K562 (cell line): ENCODE measurements around the gene TNFAIP6. TPM values are rescaled to one million over a fixed set of nuclear protein-coding genes. Genes with fewer than 3 reads are reported as not detected.

Experiments
- CTBP1 ChIP-seq: fragments of 450-650 bp; IDR thresholded peaks from 2 replicates; pipeline ENCODE4 v1.6.1; 2016; ENCODE audit warnings: borderline replicate concordance
- E2F3 ChIP-seq: fragments of 250-450 bp; sonication (Bioruptor Pico); IDR thresholded peaks from 2 replicates; pipeline ENCODE4 v1.4.0; 2020; ENCODE audit warnings: mild to moderate bottlenecking
- EGR1 ChIP-seq: fragments of 450-650 bp; conservative IDR thresholded peaks from 2 replicates; pipeline ENCODE4 v1.6.1; 2017; ENCODE audit warnings: mild to moderate bottlenecking
- ILK ChIP-seq: fragments of 450-650 bp; IDR thresholded peaks from 2 replicates; pipeline ENCODE4 v1.6.1; 2016; ENCODE audit warnings: missing genetic modification characterization, low read depth, mild to moderate bottlenecking, missing compliant biosample characterization, moderate library complexity, borderline replicate concordance
- MBD2 ChIP-seq: sonication (generic); IDR thresholded peaks from 2 replicates; pipeline ENCODE4 v1.6.1; 2016; ENCODE audit warnings: low read depth, borderline replicate concordance
- NFE2L1 ChIP-seq: fragments of 450-650 bp; IDR thresholded peaks from 2 replicates; pipeline ENCODE4 v1.6.1; 2016; ENCODE audit warnings: missing genetic modification characterization, low read depth, mild to moderate bottlenecking, missing compliant biosample characterization, moderate library complexity, borderline replicate concordance
- NR1H2 ChIP-seq: sonication (generic); formaldehyde crosslinking; IDR thresholded peaks from 2 replicates; pipeline ENCODE4 v1.4.0; 2020; ENCODE audit warnings: mild to moderate bottlenecking, missing genetic modification reagents
- NR2C1 ChIP-seq, 2 experiments: fragments of 450-650 bp; IDR thresholded peaks; 2 replicates each; pipeline ENCODE4 v1.6.1; 2017; ENCODE audit warnings: mild to moderate bottlenecking in 2 of 2, antibody characterized with exemption in 1 of 2, inconsistent platforms in 1 of 2, missing compliant biosample characterization in 1 of 2, missing genetic modification characterization in 1 of 2
- PCBP1 ChIP-seq: fragments of 200-400 bp; formaldehyde crosslinking; IDR thresholded peaks from 2 replicates; pipeline ENCODE4 v1.6.1; 2018; ENCODE audit warnings: mild to moderate bottlenecking, low read depth, low read length; ENCODE audit not compliant: poor library complexity, severe bottlenecking
- PHF20 ChIP-seq: fragments of 450-650 bp; IDR thresholded peaks from 2 replicates; pipeline ENCODE4 v1.6.1; 2018; ENCODE audit not compliant: partially characterized antibody
- RB1 ChIP-seq: fragments of 450-650 bp; IDR thresholded peaks from 2 replicates; pipeline ENCODE4 v1.6.1; 2017; ENCODE audit warnings: low read depth, mild to moderate bottlenecking
- RBM15 ChIP-seq: fragments of 200-400 bp; formaldehyde crosslinking; IDR thresholded peaks from 2 replicates; pipeline ENCODE4 v1.6.1; 2018; ENCODE audit warnings: mild to moderate bottlenecking, low read length, moderate library complexity; ENCODE audit not compliant: insufficient read depth
- SAFB2 ChIP-seq: fragments of 200-400 bp; formaldehyde crosslinking; IDR thresholded peaks from 2 replicates; pipeline ENCODE4 v1.6.1; 2018; ENCODE audit warnings: borderline replicate concordance, low read length, low read depth, moderate library complexity; ENCODE audit not compliant: severe bottlenecking
- SIN3B ChIP-seq: fragments of 450-650 bp; IDR thresholded peaks from 2 replicates; pipeline ENCODE4 v1.6.1; 2017; ENCODE audit warnings: low read depth, mild to moderate bottlenecking, moderate library complexity
- SMAD1 ChIP-seq: fragments of 150-350 bp; IDR thresholded peaks from 2 replicates; pipeline ENCODE4 v1.6.1; 2014; ENCODE audit warnings: low read length, low read depth; ENCODE audit not compliant: partially characterized antibody
- SMARCA4 ChIP-seq: fragments of 450-650 bp; IDR thresholded peaks from 2 replicates; pipeline ENCODE4 v1.6.1; 2016
- U2AF1 ChIP-seq: fragments of 200-400 bp; formaldehyde crosslinking; optimal IDR thresholded peaks from 2 replicates; pipeline ENCODE3; 2017; ENCODE audit warnings: mild to moderate bottlenecking, low read depth, low read length, moderate library complexity
- ZNF12 ChIP-seq: sonication (generic); formaldehyde crosslinking; IDR thresholded peaks from 2 replicates; pipeline ENCODE4 v1.4.0; 2020; ENCODE audit warnings: mild to moderate bottlenecking, missing genetic modification reagents
- ZNF436 ChIP-seq: fragments of 250-450, 450-650 bp; sonication (Bioruptor Pico); formaldehyde crosslinking; IDR thresholded peaks from 2 replicates; pipeline ENCODE4 v1.7.0; 2020; ENCODE audit warnings: mild to moderate bottlenecking
- ZNF830 ChIP-seq: fragments of 250-450 bp; sonication (Bioruptor Pico); IDR thresholded peaks from 2 replicates; pipeline ENCODE4 v1.5.0; 2021; ENCODE audit warnings: mild to moderate bottlenecking
- polyA plus RNA-seq, 8 experiments: library from polyadenylated mRNA; depleted of rRNA in 4 of 8; stranded (reverse) in 5 of 8; unstranded in 3 of 8; fragments of >200 nt; fragmentation: Nextera tagmentation in 2 of 8; fragmentation: Illumina TruSeq in 1 of 8; extraction: Ambion mirVana in 2 of 8; extraction: Trizol in 1 of 8; gene quantifications; 2 replicates each; pipeline versions ENCODE4 v1.2.1 to v1.2.3, GENCODE V29; 2011 to 2014; ENCODE audit warnings: inconsistent platforms in 1 of 8, missing spikeins in 1 of 8
- total RNA-seq, 7 experiments: library from RNA; depleted of rRNA in 6 of 7; stranded (reverse); fragments of >200 nt in 6 of 7; fragmentation: Illumina TruSeq in 2 of 7; extraction: Trizol in 2 of 7; gene quantifications; 2 replicates each; pipeline versions ENCODE4 v1.2.1 to v1.2.3, GENCODE V29; 2011 to 2021; ENCODE audit warnings: low replicate concordance in 1 of 7
- TF ChIP-seq, protein P1 (sequence below): fragments of 250-450 bp; sonication (Bioruptor Pico); IDR thresholded peaks from 2 replicates; pipeline ENCODE4 v1.4.0; 2020; ENCODE audit warnings: mild to moderate bottlenecking, moderate library complexity, borderline replicate concordance

TNFAIP6 gene
- total and polyA plus RNA-seq, 9 of the 15 experiments (the other 6 are each of a cell fraction or from before 2014, with no cell fraction given), result 0.07 to 0.28 (median 0.08) TPM; not detected in 6

DNA sequence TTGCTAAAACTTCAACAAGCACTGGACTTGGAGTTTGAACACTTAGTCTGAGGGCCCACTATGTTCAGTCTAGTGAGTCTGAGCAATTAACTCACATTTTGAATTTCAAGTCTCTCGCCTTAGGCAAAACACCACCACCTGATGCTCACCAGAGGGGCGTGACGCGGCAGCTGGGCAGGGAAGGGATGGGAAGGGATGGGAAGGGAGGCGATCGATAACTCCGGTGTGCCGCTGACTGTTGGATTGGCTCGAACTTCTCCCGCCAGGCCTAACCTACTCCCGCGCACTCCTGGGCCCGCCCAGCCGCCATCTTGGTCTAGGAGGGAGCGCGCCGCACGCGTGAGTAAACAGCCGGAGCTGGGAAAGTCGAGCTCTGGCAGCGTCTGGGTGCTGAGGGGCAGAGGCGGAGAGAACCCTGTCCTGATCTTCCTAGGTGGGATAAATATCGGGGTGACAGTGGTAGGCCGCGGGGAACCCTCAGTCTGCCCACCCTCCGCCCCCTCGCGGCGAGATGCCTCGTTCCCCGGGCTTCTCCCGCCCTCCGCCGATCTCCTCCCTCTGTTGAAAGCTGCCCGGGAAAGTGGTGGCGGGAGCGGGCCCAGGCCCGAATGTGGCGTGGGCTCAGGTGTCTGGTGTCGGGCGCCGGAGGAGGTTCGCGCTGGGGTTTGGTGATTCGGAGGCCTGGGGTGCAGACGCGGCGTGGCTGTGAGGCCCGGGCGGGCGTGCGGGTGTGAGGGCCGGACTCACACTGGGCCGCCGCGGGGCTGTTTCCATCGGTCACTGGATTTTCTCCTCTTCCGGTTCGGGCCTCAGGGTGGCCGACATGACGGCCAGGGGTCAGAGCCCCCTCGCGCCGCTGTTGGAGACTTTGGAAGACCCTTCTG, 52.5 kb downstream of the TNFAIP6 start, which contains the start of gene RIF1 (continued):
- TF ChIP-seq ZNF436 (CRISPR knock-in tag) (no peak), PHF20 (peak; percentile 68), SAFB2 (no peak), CTBP1 (peak; percentile 94), MBD2 (no peak; the same call in none of the 2 replicates), NR2C1 (IDR thresholded peaks at IDR 0.05) (no peak), NR2C1 (tag; IDR thresholded peaks at IDR 0.05) (peak; percentile 78), PCBP1 (peak; percentile 98), U2AF1 (peak; percentile 45), E2F3 (CRISPR knock-in tag) (peak; percentile 99), RBM15 (no peak), ILK (tag) (no peak), RB1 (peak; percentile 99), EGR1 (peak; percentile 95), NR1H2 (CRISPR knock-in tag) (no peak), NFE2L1 (tag) (no peak), ZNF830 (CRISPR knock-in tag) (no peak), SIN3B (peak; percentile 68), SMAD1 (peak; percentile 80), ZNF12 (CRISPR knock-in tag) (no peak), SMARCA4 (0 out of 2 replicates have a peak, but pooled peaks have one; percentile 73)
- TF ChIP-seq, protein P1, sequence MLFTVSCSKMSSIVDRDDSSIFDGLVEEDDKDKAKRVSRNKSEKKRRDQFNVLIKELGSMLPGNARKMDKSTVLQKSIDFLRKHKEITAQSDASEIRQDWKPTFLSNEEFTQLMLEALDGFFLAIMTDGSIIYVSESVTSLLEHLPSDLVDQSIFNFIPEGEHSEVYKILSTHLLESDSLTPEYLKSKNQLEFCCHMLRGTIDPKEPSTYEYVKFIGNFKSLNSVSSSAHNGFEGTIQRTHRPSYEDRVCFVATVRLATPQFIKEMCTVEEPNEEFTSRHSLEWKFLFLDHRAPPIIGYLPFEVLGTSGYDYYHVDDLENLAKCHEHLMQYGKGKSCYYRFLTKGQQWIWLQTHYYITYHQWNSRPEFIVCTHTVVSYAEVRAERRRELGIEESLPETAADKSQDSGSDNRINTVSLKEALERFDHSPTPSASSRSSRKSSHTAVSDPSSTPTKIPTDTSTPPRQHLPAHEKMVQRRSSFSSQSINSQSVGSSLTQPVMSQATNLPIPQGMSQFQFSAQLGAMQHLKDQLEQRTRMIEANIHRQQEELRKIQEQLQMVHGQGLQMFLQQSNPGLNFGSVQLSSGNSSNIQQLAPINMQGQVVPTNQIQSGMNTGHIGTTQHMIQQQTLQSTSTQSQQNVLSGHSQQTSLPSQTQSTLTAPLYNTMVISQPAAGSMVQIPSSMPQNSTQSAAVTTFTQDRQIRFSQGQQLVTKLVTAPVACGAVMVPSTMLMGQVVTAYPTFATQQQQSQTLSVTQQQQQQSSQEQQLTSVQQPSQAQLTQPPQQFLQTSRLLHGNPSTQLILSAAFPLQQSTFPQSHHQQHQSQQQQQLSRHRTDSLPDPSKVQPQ, result no peak
